Subcutaneous abdominal adipose tissue (tissue), 5 donors: ENCODE data around the gene ST6GAL1.

Experiments
- H3K27ac ChIP-seq: one replicate; pipeline ENCODE4 v1.7.0; 2013; ENCODE audit warnings: low read depth, mild to moderate bottlenecking, inconsistent platforms, low read length, moderate library complexity
- H3K27me3 ChIP-seq, 5 donors: one replicate each; pipeline ENCODE4 v1.7.0; 2013; ENCODE audit warnings: low read length in 5 of 5, inconsistent platforms in 1 of 5; ENCODE audit not compliant: control insufficient read depth in 5 of 5, insufficient read depth in 4 of 5
- H3K36me3 ChIP-seq, 5 donors: one replicate each; pipeline ENCODE4 v1.7.0; 2013; ENCODE audit warnings: low read length in 5 of 5; ENCODE audit not compliant: control insufficient read depth in 5 of 5, insufficient read depth in 5 of 5
- H3K4me1 ChIP-seq, 5 donors: one replicate each; pipeline ENCODE4 v1.7.0; 2013; ENCODE audit warnings: low read length in 5 of 5, mild to moderate bottlenecking in 3 of 5, moderate library complexity in 1 of 5; ENCODE audit not compliant: control insufficient read depth in 5 of 5, insufficient read depth in 5 of 5
- H3K4me3 ChIP-seq, 5 donors: one replicate each; pipeline ENCODE4 v1.7.0; 2013; ENCODE audit warnings: low read length in 5 of 5, low read depth in 1 of 5
- H3K9ac ChIP-seq, 5 donors: one replicate each; pipeline ENCODE4 v1.7.0; 2013; ENCODE audit warnings: low read length in 5 of 5, mild to moderate bottlenecking in 4 of 5, moderate library complexity in 3 of 5
- H3K9me3 ChIP-seq, 5 donors: one replicate each; pipeline ENCODE4 v1.7.0; 2013; ENCODE audit warnings: low read length in 5 of 5; ENCODE audit not compliant: control insufficient read depth in 5 of 5
- donor health status: healthy.
- donor health status: healthy.
- donor health status: healthy.
- donor health status: healthy.
- donor health status: healthy.

The ST6GAL1 gene

GRCh38 chr3:187080799-187081450 is 150.6 kb downstream of the ST6GAL1 start:
- H3K4me1 ChIP-seq = peaks cover 0 to 11% (median 0%) of the 10 kb centered on the region in 5 donors
- no peak overlapping the region for H3K9ac ChIP-seq
- H3K36me3 ChIP-seq = peaks cover 0 to 22% (median 13%) of the 10 kb centered on the region in 5 donors
- H3K4me3 ChIP-seq = no peak overlapping the region
- peaks cover 0 to 7% (median 0%) of the 10 kb centered on the region in 5 donors for H3K9me3 ChIP-seq
- H3K27ac ChIP-seq = no peak overlapping the region
- no peaks in the 10 kb centered on the region for H3K27me3 ChIP-seq

GRCh38 chr3:187082758-187083375 is 152.5 kb downstream of the ST6GAL1 start:
- Histone ChIP-seq H3K36me3 (peaks cover 0 to 3% (median 0%) of the 10 kb centered on the region in 5 donors), H3K4me1 (peaks cover 0 to 11% (median 0%) of the 10 kb centered on the region in 5 donors), H3K27me3 (no peaks in the 10 kb centered on the region), H3K27ac (no peak overlapping the region), H3K9ac (no peak overlapping the region), H3K4me3 (no peak overlapping the region), H3K9me3 (peaks cover 0 to 17% (median 7%) of the 10 kb centered on the region in 5 donors)

- Histone ChIP-seq H3K36me3 (peaks cover 0 to 2% (median 0%) of the 10 kb centered on the region in 5 donors), H3K27ac (no peak overlapping the region), H3K27me3 (no peaks in the 10 kb centered on the region), H3K9ac (no peak overlapping the region), H3K9me3 (peaks cover 7 to 28% (median 10%) of the 10 kb centered on the region in 5 donors), H3K4me1 (peaks cover 0 to 11% (median 0%) of the 10 kb centered on the region in 5 donors), H3K4me3 (no peak overlapping the region)
Measured at GRCh38 chr3:187084126-187084525, 153.8 kb downstream of the ST6GAL1 start.

- Histone ChIP-seq H3K27me3 (no peaks in the 10 kb centered on the region), H3K9me3 (peaks cover 7 to 31% (median 13%) of the 10 kb centered on the region in 5 donors), H3K4me3 (no peak overlapping the region), H3K27ac (no peak overlapping the region), H3K4me1 (peaks cover 0 to 11% (median 0%) of the 10 kb centered on the region in 5 donors), H3K9ac (no peak overlapping the region), H3K36me3 (no peaks in the 10 kb centered on the region)
Measured at GRCh38 chr3:187084580-187084979, 154.3 kb downstream of the ST6GAL1 start.

- H3K4me3 ChIP-seq = no peak overlapping the region
- H3K9me3 ChIP-seq = peaks cover 7 to 31% (median 13%) of the 10 kb centered on the region in 5 donors
- H3K9ac ChIP-seq = no peak overlapping the region
- H3K36me3 ChIP-seq = no peaks in the 10 kb centered on the region
- H3K4me1 ChIP-seq = peaks cover 0 to 11% (median 0%) of the 10 kb centered on the region in 5 donors
- no peak overlapping the region for H3K27ac ChIP-seq
- no peaks in the 10 kb centered on the region for H3K27me3 ChIP-seq
Measured at GRCh38 chr3:187085021-187085666, 154.8 kb downstream of the ST6GAL1 start.

- Histone ChIP-seq H3K9me3 (peaks cover 7 to 31% (median 13%) of the 10 kb centered on the region in 5 donors), H3K4me1 (peaks cover 0 to 11% (median 0%) of the 10 kb centered on the region in 5 donors), H3K9ac (no peak overlapping the region), H3K27ac (no peak overlapping the region), H3K4me3 (no peak overlapping the region), H3K27me3 (no peaks in the 10 kb centered on the region), H3K36me3 (no peaks in the 10 kb centered on the region)
Measured at GRCh38 chr3:187085933-187086332, 155.6 kb downstream of the ST6GAL1 start.

GRCh38 chr3:187086831-187087230 is 156.5 kb downstream of the ST6GAL1 start:
- peaks cover 7 to 31% (median 13%) of the 10 kb centered on the region in 5 donors for H3K9me3 ChIP-seq

GRCh38 chr3:187088701-187089100 is 158.4 kb downstream of the ST6GAL1 start:
- Histone ChIP-seq H3K4me3 (no peak overlapping the region), H3K4me1 (peaks cover 0 to 11% (median 0%) of the 10 kb centered on the region in 5 donors), H3K9me3 (peaks cover 7 to 34% (median 13%) of the 10 kb centered on the region in 5 donors), H3K27me3 (no peaks in the 10 kb centered on the region), H3K36me3 (no peaks in the 10 kb centered on the region), H3K27ac (no peak overlapping the region), H3K9ac (no peak overlapping the region)

More at GRCh38 chr3:187086831-187087230, 156.5 kb downstream of the ST6GAL1 start:
- no peak overlapping the region for H3K9ac ChIP-seq
- no peaks in the 10 kb centered on the region for H3K36me3 ChIP-seq
- H3K4me3 ChIP-seq = no peak overlapping the region
- H3K27me3 ChIP-seq = no peaks in the 10 kb centered on the region
- no peak overlapping the region for H3K27ac ChIP-seq
- H3K4me1 ChIP-seq = peaks cover 0 to 11% (median 0%) of the 10 kb centered on the region in 5 donors

GRCh38 chr3:187093320-187093719 is 163.0 kb downstream of the ST6GAL1 start:
- H3K27ac ChIP-seq = no peak overlapping the region
- no peaks in the 10 kb centered on the region for H3K4me1 ChIP-seq
- H3K4me3 ChIP-seq = no peak overlapping the region
- H3K27me3 ChIP-seq = no peaks in the 10 kb centered on the region
- H3K36me3 ChIP-seq = no peaks in the 10 kb centered on the region
- no peak overlapping the region for H3K9ac ChIP-seq
- H3K9me3 ChIP-seq = peaks cover 0 to 13% (median 9%) of the 10 kb centered on the region in 5 donors
